ENCODE data around the gene SYMPK.

SYMPK gene

DNA sequence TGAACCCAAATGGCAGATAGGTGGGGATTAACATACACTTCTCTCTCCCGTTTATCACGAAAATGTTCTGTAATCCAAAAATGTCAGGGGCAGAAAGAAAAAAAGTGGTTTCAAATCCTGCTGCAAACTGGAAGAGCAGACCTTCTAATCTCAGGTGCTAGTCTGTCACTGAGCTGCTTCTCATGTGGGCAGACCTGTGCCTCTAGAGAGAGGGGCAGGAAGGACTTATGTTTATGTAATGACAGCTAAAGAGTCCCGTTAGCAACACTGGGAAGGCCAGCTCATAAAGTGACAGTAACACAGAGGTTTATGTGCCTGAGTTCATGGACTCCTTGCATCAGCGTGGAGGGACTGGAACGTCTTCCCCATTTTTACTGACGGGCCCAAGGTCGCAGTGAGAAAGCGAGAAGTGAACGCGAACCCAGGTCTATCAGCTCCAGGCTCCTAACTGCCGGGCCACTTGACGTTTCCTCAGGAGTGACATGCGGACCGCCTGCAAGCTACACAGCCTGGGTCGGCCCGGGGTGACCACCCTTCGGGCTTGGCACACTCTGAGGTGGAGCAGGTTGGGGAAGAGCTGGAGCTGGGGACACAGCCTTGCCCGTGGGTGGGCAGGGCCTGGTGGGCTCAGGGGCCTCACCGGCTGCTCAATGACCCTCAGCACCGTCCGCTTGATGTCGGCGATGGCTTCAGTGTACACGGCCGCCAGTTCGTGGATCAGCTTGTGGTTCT lies 38.2 kb downstream of the SYMPK start:
- no peak for DNase-seq

DNA sequence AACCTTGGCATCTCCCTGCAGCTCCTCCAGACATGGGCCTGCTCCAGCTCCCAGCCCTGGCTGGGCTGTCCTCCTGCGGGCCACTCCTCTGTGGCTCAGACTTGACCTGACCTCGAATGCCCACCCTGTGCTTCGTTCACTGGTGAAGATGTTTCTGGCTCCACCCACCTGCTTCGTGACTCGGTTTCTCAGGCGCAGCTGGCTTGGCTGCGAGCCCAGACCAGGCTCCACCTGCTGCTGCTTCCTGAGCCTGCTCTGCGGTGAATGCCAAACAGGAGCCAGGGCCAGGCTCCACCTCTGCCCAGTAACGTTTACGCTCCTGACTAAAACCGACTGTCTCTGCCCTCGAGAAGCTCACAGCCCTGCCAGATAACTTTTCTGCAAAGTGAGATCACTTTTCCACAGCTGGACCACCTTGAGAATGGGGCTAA lies 38.9 kb downstream of the SYMPK start:
- no peak for DNase-seq

DNA sequence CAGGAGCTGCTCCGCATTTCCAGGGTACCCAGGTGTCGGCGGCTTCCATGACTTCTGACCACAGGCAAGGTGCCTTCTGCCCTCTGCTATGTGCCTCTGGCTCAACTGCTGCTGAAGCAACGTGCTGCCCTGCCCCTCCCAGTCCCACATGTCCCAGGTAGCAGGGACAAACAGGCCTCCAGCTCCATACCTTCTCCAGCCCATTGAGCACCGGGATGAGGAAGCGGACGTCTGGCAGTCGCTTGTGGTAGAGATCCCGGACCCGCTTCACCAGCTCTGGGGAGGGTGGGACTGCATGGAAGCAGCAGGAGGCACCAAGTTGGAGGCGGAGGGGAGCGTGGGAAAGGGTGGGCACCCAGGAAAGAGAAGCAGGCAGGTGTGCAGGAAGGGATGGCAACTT lies 39.8 kb downstream of the SYMPK start:
- no peak for DNase-seq

DNA sequence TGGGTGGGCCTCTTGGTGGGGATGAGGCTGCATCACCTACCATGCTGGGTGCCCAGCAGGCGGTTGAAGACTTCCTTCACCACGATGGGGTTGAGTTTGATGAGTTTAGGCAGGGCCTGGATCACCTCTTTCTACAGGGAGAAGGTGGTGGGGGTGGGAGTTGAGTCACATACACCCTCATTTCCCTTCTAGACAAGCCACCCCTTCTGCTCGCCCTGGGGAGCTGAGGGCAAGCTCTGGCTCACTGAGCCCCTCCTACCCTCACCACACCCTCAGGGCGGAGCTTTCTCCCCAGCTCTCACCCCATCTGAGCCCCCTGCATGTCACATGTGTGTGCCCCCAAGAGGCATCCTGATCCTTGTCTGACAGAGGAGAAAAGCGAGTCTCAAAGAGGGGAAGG lies 40.2 kb downstream of the SYMPK start:
- no peak for DNase-seq

DNA sequence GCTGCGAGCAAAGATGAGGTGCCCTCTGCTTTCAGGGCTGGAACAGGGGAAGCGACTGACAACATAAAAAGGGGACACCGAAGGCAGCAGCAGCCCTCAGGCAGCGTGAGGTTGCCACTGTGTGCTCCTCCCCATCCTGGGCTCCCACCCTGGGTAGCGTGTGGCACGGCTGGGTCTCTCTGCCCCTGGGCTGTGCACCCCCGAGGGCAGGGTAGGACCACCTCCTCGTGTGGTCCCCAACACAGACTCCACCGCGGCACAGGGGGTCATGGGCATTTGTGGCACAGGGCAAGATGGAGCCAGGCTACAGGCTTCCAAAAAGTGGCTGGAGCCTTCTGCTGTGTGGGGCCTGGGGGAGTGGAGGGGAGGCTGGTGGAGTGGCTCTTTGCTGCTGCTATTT lies 41.4 kb downstream of the SYMPK start:
- DNase-seq = no peak

DNA sequence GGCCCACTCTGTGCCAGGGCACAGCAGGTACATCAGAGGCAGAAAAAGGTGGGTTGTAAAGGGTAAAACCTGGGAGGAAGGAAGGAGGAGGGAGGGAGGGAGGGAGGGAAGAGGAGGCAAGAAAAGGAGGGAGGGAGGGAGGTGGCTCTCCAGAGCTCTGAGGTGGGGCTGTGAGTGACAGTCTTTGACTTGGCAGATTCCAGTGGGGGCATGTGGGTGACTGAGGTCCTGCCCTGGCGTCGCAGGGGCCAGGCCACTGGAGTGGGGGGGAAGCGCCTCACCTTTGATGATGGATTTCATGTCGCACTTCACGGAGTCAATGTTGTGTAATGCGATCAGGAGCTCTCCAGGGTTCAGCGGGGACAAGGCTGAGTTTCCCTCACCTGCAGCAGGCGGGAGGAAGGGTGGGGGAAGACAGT lies 41.8 kb downstream of the SYMPK start:
- DNase-seq = no peak

DNA sequence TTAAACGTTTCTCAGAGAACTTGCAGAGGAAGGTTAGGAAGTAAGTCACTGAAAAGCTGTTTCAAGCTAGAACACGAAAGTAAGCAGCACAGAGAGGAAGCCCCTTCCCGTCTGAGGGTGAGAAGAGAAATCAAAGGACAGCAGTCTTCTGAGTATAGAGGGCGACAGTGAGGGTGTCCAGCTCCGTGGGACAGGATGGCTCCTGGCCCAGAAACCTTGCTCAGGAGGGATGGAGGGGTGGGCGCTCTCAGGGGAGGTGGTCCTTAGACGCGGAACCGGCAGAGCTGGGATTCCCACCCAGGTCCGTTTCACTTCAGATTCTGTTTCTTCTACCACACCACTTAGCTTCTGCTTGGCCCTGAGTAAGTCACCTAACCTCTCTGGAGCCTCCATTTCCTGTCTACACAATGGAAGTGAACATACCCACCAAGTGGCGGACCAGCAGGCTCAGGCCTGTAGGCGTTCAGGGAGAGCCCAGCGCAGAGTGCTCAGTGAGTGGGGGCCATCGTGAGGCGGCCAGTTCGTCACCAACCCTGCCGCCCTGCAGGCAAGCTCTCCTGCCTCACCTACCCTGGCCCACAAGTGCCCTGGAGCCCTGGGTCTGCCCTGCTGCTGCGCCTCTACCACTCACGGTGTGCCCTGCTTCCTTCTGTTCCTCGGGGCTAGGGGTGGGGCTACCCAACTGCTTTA lies 42.4 kb downstream of the SYMPK start:
- DNase-seq = no peak

DNA sequence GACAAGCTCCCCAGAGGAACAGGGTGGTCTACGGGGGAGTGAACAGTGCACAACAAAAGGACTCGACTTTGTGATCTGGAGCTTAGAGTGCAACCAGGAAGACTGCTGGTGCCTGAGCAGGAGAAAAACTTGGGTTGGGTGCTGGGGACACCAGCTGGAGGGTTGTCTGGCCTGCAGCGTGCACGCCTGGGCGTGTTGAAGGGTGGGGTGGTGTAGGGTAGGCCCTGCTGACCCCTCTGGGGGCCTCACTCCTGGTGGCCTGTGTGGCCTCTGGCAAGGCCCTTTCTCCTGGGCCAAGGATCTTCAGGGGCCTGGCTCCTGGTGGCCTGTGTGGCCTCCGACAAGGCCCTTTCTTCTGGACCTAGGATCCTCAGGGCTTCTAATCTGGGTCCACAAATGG lies 43.2 kb downstream of the SYMPK start:
- DNase-seq = no peak

DNA sequence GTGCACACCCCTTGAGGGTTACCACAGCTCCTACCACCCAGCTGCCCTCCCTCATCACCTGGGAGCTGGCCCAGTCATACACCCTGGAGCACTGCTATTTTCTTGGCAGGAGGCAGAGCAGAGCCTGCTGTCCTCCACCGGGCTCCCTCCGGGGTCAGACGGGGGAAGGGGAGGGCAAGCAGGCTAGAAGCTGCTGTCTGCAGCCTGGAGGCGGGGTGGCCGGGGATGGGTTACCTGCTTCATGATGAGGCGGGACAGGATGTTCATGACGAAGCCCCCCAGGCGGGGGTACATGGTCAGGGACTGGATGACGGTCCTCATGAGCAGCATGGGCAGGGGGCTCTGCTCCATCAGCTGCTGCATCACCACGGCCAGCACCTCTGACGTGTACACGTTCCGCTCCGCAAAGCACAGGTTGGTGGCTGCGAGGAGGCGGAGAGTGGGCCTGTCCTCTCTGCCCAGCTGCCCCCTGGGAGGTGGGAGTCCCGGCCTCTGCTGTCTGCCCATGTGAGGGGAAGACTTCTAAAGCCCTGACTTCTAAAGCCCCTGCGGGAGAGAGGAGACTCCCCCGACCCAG lies 45.1 kb downstream of the SYMPK start:
- no peak for DNase-seq

DNA sequence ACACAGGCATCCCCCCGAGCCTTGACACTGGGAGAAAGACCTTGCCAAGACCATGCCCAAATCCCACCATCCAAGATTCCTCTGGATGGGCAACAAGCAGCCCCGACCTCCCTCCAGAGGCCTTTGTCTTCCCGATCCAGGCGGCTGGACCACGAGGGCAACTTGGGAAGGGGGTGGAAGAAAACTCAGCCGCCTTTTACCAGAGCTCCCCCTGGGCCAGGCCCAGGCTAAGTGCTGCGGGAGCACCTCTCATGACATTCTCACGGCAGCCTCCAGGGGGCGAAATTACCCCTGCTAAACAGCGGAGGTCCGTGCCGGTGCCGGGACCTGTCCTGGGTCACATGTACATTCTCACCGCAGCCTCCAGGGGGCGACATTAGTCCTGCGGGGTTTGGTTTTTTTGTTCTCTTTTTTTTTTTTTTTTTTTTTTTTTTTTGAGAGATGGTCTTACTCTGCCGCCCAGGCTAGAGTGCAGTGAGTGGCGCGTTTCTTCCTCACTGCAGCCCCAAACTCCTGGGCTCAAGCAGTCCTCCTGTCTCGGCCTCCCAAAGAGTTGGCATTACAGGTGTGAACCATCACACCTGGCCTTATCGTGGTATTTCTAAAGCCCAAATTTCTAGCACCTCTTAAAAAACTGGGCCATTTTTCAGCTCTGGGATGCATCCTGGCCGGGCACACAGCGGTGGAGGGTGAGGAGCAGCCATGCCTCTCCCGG lies 45.8 kb downstream of the SYMPK start:
- peak; percentile 99 for DNase-seq

DNA sequence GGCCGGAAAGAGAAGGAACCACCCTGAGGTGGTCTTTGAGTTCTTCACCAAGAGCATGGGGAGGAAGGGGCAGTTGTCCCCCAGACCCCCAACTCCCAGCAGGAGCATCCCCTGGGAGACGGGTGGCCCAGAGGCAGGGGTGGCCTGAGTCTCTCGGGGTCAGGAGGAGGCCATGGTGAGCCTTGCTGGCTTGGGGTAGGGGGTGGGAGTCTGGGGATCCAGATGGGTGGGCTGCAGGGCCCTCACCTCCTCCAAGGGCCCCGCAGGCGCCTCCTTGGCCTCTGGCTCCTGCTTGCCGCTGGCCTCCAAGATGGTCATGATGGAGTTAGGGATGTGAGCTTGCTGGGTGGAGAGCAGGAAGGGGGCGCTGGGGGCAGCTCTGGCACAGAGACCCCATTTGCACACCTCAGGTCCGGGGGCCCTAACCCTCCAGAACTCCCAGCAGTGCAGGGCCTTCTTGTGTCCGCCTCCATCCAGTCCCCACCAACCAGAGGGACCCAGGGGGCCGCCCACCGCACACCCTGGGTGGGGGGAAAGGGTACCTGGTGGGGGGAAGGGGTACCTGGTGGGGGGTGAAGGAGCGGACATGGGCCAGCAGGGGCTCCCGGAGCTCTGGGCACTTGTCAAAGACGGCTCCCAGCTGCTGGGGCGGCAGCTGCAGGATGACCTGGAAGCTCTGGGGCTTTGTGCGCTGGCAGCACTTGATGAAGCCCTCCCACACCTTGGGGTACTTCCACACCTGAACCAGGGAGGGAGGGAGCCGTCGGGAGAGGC lies 46.5 kb downstream of the SYMPK start:
- DNase-seq = no peak

DNA sequence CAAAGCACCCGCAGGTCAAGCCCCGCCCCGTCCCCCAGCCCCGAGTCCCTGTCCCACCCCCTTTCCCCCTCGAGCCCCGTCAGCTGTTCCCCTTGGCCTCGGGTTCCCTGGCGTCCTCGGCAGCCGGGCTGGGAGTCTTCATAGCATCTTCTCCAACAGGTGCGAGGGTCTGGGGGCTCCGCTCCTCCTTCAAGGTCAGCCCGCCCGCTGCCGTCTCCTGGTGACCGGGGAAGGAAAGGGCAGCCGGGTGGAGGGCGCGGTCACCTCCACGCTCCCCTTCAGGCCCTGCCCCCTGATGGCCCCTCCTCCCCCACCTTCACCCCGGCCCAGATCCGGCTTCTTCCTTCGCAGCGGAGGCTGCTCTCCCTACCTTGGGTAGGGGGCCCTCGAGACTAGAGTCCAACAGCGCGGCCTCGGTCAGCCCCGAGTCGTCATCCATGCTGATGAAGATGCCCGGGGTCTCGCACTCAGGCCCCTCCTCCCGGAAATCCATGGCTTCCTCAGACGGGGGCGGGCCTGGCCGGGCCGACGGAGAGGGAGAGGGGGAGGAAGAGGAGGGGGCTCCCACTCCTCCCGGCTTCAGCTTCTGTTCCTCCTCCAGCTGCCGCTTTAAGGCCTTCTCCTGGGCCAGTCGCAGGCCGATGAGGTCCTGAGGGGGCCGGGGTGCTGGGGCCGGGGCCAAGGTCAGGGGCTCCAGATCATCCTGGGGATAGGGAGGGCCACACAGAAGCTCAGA lies 47.3 kb downstream of the SYMPK start:
- DNase-seq = no peak

DNA sequence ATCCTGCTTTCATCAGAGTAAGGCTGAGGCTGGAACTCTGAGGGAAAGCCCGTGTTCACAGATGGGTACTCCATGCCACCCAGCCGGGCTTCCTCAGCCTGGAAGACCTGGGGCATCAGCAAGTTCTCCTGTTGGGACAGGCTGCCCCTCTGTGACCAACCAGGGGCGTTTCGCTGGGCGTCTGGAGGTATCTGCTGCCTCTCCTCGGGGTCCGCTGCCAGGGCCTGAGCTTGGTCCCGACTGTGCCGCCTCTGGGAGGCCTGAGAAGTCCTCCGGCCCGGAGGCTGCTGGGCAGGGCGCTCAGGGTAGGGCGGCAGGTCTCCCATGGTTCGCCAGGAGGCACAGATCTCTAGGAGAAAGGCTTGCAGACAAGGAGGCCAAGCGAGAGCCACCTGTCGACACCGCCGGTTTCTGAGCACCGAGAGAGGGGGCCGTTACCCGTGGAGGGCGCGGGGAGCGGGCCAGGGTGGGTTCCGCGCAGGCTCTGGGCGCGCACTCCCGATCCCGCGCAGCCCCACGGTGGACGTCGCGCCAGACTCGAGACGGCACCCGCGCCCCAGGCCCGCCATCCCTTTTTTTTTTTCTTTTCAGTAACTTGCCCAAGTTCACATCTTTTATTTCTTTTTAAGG lies 48.0 kb downstream of the SYMPK start, which contains the start of gene RSPH6A:
Gene RSPH6A, minus strand, starts transcription at position 458 of the 630 bp plus-strand sequence. Its CDS starts 132 bp downstream, at position 326.
- DNase-seq = no peak

DNA sequence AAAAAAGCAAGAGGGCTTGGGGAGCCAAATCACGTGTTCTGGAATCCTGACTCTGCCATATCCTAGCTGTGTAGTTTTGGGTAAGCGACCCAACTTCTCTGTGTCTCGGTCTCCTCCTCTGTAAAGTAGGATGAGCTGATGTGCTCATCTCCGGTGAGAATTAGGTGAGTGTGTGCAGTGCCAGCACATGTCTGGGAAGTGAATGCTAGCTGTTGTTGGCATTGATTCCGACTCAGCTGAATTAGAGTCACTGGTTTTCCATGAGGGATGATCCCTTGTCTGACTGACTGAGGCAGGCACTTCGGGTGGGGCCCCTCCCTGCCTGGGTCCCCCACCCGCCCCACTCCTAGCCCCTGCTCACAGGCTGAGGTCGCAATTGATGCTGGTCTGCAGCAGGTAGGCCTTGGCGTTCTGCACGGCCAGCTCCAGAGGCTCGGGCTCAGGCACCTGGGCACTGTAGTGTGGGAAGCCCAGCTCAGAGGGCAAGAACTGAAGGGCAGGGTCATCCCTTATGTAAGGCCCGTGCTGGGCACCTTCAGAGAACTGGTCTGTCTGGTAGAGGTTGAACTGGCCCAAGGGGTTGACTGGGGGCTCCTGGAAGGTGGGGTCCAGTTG lies 48.7 kb downstream of the SYMPK start:
- no peak for DNase-seq

DNA sequence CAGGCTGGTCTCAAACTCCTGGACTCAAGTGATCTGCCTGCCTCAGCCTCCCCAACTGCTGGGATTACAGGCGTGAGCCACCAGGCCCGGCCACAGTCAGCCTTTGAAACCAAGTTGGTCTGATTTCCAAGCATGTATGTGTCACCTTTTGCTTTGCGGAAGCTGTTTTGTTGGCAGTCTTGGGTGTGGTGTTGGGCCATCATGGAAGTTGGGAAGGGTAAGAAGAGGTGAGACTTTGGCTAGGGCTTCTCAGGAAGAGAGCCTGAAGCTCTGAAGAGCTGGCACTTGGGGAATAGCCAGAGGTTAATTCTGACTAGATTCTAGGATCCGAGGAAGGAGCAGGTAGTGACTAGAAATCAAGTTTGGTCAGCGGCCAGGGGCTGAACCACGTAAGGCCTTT lies 50.6 kb downstream of the SYMPK start:
- DNase-seq = no peak

DNA sequence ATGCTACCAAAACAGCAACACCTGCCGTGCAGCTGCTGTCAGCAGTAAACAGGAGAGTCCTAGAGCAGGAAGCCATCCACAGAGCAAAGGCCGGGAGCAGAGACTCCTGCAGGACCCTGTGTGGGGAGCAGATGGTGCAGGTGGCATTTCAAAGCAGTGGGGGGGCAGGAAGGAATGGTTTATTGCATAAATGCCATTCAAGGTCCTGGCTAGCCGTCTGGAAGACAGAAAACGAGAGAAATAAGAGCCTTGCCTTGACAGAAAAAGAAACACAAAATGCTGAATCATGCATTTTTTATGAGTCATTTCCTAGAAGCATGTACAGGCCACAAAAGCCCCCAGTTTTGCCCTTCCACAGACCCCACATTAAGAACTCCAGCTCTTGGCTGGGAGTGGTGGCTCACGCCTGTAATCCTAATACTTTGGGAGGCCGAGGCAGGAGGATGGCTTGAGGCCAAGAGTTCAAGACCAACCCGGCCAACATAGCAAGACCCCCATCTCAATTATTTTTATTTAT lies 53.2 kb downstream of the SYMPK start:
- no peak for DNase-seq

DNA sequence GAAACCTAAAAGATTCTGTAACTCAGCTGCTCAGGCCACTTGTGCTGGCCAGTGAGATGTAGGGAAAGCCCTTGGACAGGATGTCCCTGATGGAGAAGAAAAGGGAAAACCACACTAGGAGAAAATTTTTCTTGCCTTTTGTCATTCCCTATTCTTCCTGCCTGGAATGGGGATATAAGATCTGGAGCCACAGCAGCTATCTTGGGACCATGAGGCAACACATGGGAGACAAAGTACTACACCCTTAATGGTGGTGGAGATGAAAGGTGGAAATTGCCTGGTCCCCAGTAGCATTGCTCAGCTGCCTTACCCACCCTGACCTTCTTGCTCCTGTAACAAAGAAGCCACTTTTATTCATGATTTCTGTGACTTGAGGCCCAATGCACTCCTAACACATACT lies 57.2 kb downstream of the SYMPK start:
- no peak for DNase-seq

DNA sequence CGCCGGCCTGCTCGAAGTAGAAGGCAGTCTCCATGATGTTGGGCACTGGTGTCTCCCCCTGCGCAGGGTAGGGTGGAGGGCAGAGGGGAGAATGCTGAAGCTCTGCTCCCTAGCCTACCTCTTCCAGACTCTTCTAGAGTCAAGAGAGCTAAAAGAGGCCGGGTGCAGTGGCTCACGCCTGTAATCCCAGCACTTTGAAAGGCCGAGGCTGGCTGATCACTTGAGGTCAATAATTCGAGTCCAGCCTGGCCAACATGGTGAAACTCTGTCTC lies 58.1 kb downstream of the SYMPK start:
- no peak for DNase-seq

DNA sequence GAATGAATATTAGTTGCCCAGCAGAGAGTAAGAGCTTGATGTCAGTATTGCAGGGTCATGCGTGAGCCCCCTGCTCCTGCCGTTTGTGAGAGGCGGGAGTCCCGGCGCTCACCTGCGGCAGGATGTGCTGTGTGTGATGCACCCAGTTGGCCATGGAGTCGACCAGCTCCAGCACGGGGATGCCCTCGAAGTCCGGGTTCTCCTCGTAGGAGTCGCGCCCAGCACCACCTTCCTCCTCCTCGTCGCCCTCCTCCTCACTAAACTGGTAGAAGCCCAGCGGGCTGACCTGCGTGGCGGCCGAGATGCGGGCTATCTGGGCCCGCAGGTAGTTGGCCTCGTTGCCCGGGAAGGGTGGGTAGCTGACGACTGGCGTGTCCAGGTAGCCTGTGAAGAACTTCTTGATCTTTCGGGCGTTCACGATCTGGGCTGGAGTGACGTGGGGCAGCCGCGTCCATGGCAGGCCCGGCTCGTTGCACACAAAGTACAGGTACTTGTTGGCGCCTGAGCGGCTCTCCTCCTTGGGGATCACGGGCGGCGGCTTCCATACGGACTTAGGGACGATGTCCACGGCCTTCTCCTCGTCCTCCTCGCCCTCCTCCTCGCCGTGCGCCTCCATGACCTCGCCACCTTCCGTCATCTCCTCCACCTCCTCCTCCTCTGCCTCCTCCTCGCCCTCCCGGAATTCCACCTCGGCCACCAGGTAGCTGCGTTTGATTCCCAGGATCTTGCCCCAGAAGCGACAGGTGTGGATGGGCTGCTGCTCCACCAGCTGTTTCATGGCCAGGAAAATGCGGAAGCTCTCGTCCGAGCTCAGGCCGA lies 58.6 kb downstream of the SYMPK start:
- no peak for DNase-seq

DNA sequence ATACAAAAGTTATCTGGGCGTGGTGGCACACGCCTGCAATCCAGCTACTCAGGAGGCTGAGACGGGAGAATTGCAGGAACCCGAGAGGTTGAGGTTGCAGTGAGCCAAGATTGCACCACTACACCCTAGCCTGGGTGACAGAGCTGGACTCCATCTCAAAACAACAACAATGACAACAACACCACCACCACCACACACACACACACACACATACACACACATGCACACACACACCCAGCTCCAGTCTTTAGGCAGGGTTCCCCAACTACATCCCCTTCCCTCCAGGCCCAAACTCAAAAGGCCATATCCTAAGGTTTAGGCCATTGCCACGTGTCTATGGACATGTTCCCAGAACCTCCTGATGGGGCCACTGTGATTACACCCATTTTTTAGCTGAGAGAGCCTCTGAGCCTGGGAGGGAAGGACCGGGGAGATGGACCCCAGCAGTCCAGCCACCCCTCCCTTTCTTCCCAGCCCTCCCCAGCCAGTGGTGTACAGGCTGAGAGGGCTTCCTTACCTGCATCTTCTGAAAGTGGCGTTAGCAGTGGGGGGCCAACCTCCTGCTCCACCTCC lies 61.3 kb downstream of the SYMPK start:
- DNase-seq = no peak

Data from stimulated activated CD8-positive, alpha-beta memory T cell treated with anti-CD3 and anti-CD28 coated beads, Interleukin-4, amount 100 ng/mL, for 48 hours (primary cell).